ENCODE measurements around the gene HLCS. TPM values are rescaled to one million over a fixed set of nuclear protein-coding genes. Genes with fewer than 3 reads are reported as not detected.

The HLCS gene
- total and polyA plus RNA-seq, 2 of the 8 experiments (the other 6 are each of a cell fraction or from before 2014, with no cell fraction given) = 4.7 to 12.2 TPM

DNA sequence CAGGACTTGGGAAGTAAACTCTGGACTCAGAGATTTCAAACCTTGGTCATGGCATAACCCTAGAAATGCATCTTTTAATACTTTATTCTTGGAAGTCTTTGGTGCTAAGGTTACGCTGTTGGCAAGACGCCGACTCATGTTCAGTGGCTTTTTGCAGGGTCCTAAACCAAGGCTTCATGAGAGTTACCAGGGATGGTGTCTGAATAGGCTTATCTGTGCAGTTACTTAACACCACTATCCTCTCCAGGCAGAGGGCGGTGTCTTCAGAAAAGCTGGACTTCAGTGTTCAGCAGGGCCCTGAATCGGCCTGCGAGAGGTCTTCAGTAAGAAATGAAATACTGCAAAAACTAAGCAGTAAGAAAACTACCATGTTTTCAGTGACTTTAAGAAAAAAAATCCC, 209.3 kb downstream of the HLCS start:
- no peak overlapping the region for H3K27ac ChIP-seq (ENCODE audit: low read depth, low read length)

More for the DNA sequence above, 209.3 kb downstream of the HLCS start:
- H2AK5ac ChIP-seq (ENCODE audit: low read depth, low read length) = no peak overlapping the region
- no peak overlapping the region for H3K9ac ChIP-seq (replicated peaks in 1 of 4; ENCODE audit: extremely low read depth in 1 of 4, low read depth in 3 of 4, low read length in 3 of 4)
- no peak overlapping the region for H2AFZ ChIP-seq (ENCODE audit: low read length)
- H3K23me2 ChIP-seq (ENCODE audit: low read depth, low read length) = no peaks in the 10 kb centered on the region
- no peak overlapping the region for H3K18ac ChIP-seq (ENCODE audit: extremely low read depth, low read length)
- ChIA-PET POLR2A (ENCODE audit: partially characterized antibody) (interaction anchor here (1.9 kb wide), 1 partner anchor 7 kb away, joined by 9 read pairs; no protein-coding TSS in a partner anchor), CTCF (ENCODE audit: partially characterized antibody) (interaction anchor here (0.6 to 3.1 kb wide), 11 partner anchors 8 to 228 kb away, joined by 3 to 11 read pairs (median 3); no protein-coding TSS in a partner anchor)
- H2BK120ac ChIP-seq (replicated peaks; ENCODE audit: low read depth, low read length) = no peak overlapping the region
- no peak overlapping the region for H3K56ac ChIP-seq (replicated peaks; ENCODE audit: insufficient read length, low read depth, low read length)
- H3K79me2 ChIP-seq (ENCODE audit: control insufficient read depth in 1 of 2, insufficient read depth in 2 of 2, low read length in 2 of 2) = no peaks in the 10 kb centered on the region
- no peak overlapping the region for H3K14ac ChIP-seq (ENCODE audit: insufficient read length)
- no peak overlapping the region for H4K5ac ChIP-seq (ENCODE audit: insufficient read length, low read depth, low read length)
- no peak overlapping the region for H2BK5ac ChIP-seq (ENCODE audit: low read depth, low read length)
- TF ChIP-seq CTCF (IDR thresholded peaks at IDR 0.05; ENCODE audit: control extremely low read depth in 1 of 3, insufficient read depth in 1 of 3, low read depth in 1 of 3, low read length in 3 of 3) (peak in 2 of 3 experiments; percentile 8 to 29; a peak in 2 of 4 replicates), TEAD4 (IDR thresholded peaks at IDR 0.05; ENCODE audit: low read depth, low read length) (no peak), RAD21 (IDR thresholded peaks at IDR 0.05 in 1 of 2, conservative IDR thresholded peaks at IDR 0.05 in 1 of 2; ENCODE audit: low read depth in 2 of 2, low read length in 2 of 2) (peak; percentile 9 to 24; a peak in 2 of 4 replicates)
- H2BK20ac ChIP-seq (ENCODE audit: low read length) = no peak overlapping the region
- H3K36me3 ChIP-seq (ENCODE audit: control insufficient read depth in 2 of 4, insufficient read depth in 4 of 4, low read length in 3 of 4) = no peaks in the 10 kb centered on the region
- 72% methylated on average over 6 of the region's 6 CpGs; no CpG with 5 or more reads in 1 of the 2 experiments for WGBS, 2 experiments (ENCODE audit: extremely low coverage in 1 of 2, insufficient coverage in 1 of 2, insufficient read length in 1 of 2, insufficient replicate concordance in 2 of 2, low coverage in 1 of 2, low lambda C conversion rate in 2 of 2, missing lambda C conversion rate in 1 of 2)
- peaks cover 0 to 11% (median 3%) of the 10 kb centered on the region in 4 experiments; a peak in 4 of 7 replicates for H3K4me1 ChIP-seq (replicated peaks in 1 of 4; ENCODE audit: control insufficient read depth in 3 of 4, insufficient read depth in 4 of 4, low read length in 3 of 4)
- no peak overlapping the region for H3K4me2 ChIP-seq (ENCODE audit: insufficient read depth in 1 of 2, low read depth in 2 of 2, low read length in 2 of 2)
- no peak overlapping the region for H4K8ac ChIP-seq (ENCODE audit: extremely low read depth, insufficient read depth, low read length)
- no peak overlapping the region for H3K23ac ChIP-seq (ENCODE audit: insufficient read length)
- FAIRE-seq (no peak), DNase-seq (ENCODE audit: low read depth in 1 of 2, low spot score in 2 of 2) (no peak)
- H4K20me1 ChIP-seq (replicated peaks in 1 of 2; ENCODE audit: control insufficient read depth in 1 of 2, insufficient read depth in 2 of 2, low read length in 2 of 2) = no peaks in the 10 kb centered on the region
- H3K4me3 ChIP-seq (ENCODE audit: extremely low read depth in 1 of 4, insufficient read depth in 2 of 4, low read depth in 3 of 4, low read length in 4 of 4) = no peak overlapping the region
- H3K27me3 ChIP-seq (replicated peaks in 1 of 4; ENCODE audit: control insufficient read depth in 3 of 4, extremely low read depth in 1 of 4, insufficient read depth in 3 of 4, low read length in 3 of 4) = no peaks in the 10 kb centered on the region
- no peak overlapping the region for H4K91ac ChIP-seq (replicated peaks; ENCODE audit: insufficient read length, low read length)
- H3K79me1 ChIP-seq (ENCODE audit: low read depth, low read length) = no peaks in the 10 kb centered on the region
- H2BK12ac ChIP-seq (ENCODE audit: low read depth, low read length) = no peak overlapping the region
- no peaks in the 10 kb centered on the region for H3K9me3 ChIP-seq (ENCODE audit: insufficient read depth in 2 of 2, low read depth in 1 of 2, low read length in 1 of 2)
- H2BK15ac ChIP-seq (ENCODE audit: low read length) = no peak overlapping the region
- H3K4ac ChIP-seq (replicated peaks; ENCODE audit: insufficient read length, low read depth, low read length) = no peak overlapping the region

Data from H1 (cell line).